ENCODE data around the gene FSTL4.

The FSTL4 gene

GRCh38 chr5:133336121-133336968 lies 276.0 kb downstream of the FSTL4 start:
- DNase-seq: no peak

- DNase-seq: no peak
Measured at GRCh38 chr5:133334796-133335639, 277.3 kb downstream of the FSTL4 start.

- no peak for DNase-seq
Measured at GRCh38 chr5:133333326-133334150, 278.8 kb downstream of the FSTL4 start.

- DNase-seq: no peak
Measured at GRCh38 chr5:133332439-133333024, 279.8 kb downstream of the FSTL4 start.

GRCh38 chr5:133331941-133332340 lies 280.4 kb downstream of the FSTL4 start:
- peak; percentile 53 for DNase-seq

- DNase-seq: no peak
Measured at GRCh38 chr5:133330956-133331355, 281.4 kb downstream of the FSTL4 start.

GRCh38 chr5:133328800-133329199 lies 283.5 kb downstream of the FSTL4 start:
- DNase-seq: no peak

GRCh38 chr5:133327946-133328401 lies 284.4 kb downstream of the FSTL4 start:
- DNase-seq: no peak

GRCh38 chr5:133326361-133326760 lies 286.0 kb downstream of the FSTL4 start:
- no peak for DNase-seq

- DNase-seq: no peak
Measured at GRCh38 chr5:133325864-133326263, 286.5 kb downstream of the FSTL4 start.

- no peak for DNase-seq
Measured at GRCh38 chr5:133324926-133325325, 287.4 kb downstream of the FSTL4 start.

- no peak for DNase-seq
Measured at GRCh38 chr5:133323494-133324457, 288.6 kb downstream of the FSTL4 start.

GRCh38 chr5:133322743-133323142 lies 289.6 kb downstream of the FSTL4 start:
- DNase-seq: no peak

- no peak for DNase-seq
Measured at GRCh38 chr5:133321833-133322420, 290.4 kb downstream of the FSTL4 start.

GRCh38 chr5:133321286-133321832 lies 291.0 kb downstream of the FSTL4 start:
- no peak for DNase-seq

GRCh38 chr5:133319905-133320520 lies 292.3 kb downstream of the FSTL4 start:
- DNase-seq: no peak

GRCh38 chr5:133319244-133319643 lies 293.1 kb downstream of the FSTL4 start:
- DNase-seq: no peak

- no peak for DNase-seq
Measured at GRCh38 chr5:133317558-133317957, 294.8 kb downstream of the FSTL4 start.

GRCh38 chr5:133316346-133317343 lies 295.7 kb downstream of the FSTL4 start:
- DNase-seq: no peak
